ENCODE results near the gene SPRYD3. TPM values are rescaled to one million over a fixed set of nuclear protein-coding genes. Genes with fewer than 3 reads are reported as not detected.
A peak's percentile ranks its signal among the peaks of the same experiment; 100 is the strongest.

SPRYD3 gene
- total RNA-seq, 1 donor from 2014 or later: 37.1 TPM

GRCh38 chr12:53047221-53048032 lies 31.8 kb downstream of the SPRYD3 start:
- Mint-ChIP-seq H3K36me3 (ENCODE audit: low read depth) (peaks cover 6% of the 10 kb centered on the region), H3K4me3 (ENCODE audit: unreplicated experiment) (peak overlapping the region; percentile 88), H3K27me3 (ENCODE audit: low read depth) (no peaks in the 10 kb centered on the region), H3K4me1 (ENCODE audit: low read depth) (peaks cover 75% of the 10 kb centered on the region), H3K9me3 (ENCODE audit: low read depth) (no peaks in the 10 kb centered on the region), H3K27ac (ENCODE audit: unreplicated experiment) (peak overlapping the region; percentile 99)
- TF ChIP-seq CTCF (IDR thresholded peaks at IDR 0.05): peak; percentile 54
- DNase-seq (ENCODE audit: low spot score): peak; percentile 96

GRCh38 chr12:53046655-53047220 lies 32.5 kb downstream of the SPRYD3 start:
- H3K36me3 Mint-ChIP-seq (ENCODE audit: low read depth): peaks cover 8% of the 10 kb centered on the region
- H3K27ac Mint-ChIP-seq (ENCODE audit: unreplicated experiment): peak overlapping the region; percentile 99
- H3K9me3 Mint-ChIP-seq (ENCODE audit: low read depth): no peaks in the 10 kb centered on the region
- DNase-seq (ENCODE audit: low spot score): peak; percentile 94
- peaks cover 68% of the 10 kb centered on the region for H3K4me1 Mint-ChIP-seq (ENCODE audit: low read depth)
- TF ChIP-seq CTCF (IDR thresholded peaks at IDR 0.05): no peak
- H3K4me3 Mint-ChIP-seq (ENCODE audit: unreplicated experiment): peak overlapping the region; percentile 92
- no peaks in the 10 kb centered on the region for H3K27me3 Mint-ChIP-seq (ENCODE audit: low read depth)

GRCh38 chr12:53045696-53046045 lies 33.5 kb downstream of the SPRYD3 start:
- Mint-ChIP-seq H3K27me3 (ENCODE audit: low read depth) (no peaks in the 10 kb centered on the region), H3K36me3 (ENCODE audit: low read depth) (peaks cover 8% of the 10 kb centered on the region), H3K9me3 (ENCODE audit: low read depth) (no peaks in the 10 kb centered on the region), H3K4me3 (ENCODE audit: unreplicated experiment) (peak overlapping the region; percentile 92), H3K27ac (ENCODE audit: unreplicated experiment) (peak overlapping the region; percentile 99), H3K4me1 (ENCODE audit: low read depth) (peaks cover 57% of the 10 kb centered on the region)
- no peak for TF ChIP-seq CTCF (IDR thresholded peaks at IDR 0.05)
- DNase-seq (ENCODE audit: low spot score): no peak

GRCh38 chr12:53044896-53045695 lies 34.1 kb downstream of the SPRYD3 start:
- Mint-ChIP-seq H3K4me1 (ENCODE audit: low read depth) (peaks cover 53% of the 10 kb centered on the region), H3K36me3 (ENCODE audit: low read depth) (peaks cover 8% of the 10 kb centered on the region), H3K27ac (ENCODE audit: unreplicated experiment) (peak overlapping the region; percentile 99), H3K9me3 (ENCODE audit: low read depth) (no peaks in the 10 kb centered on the region), H3K4me3 (ENCODE audit: unreplicated experiment) (peak overlapping the region; percentile 92), H3K27me3 (ENCODE audit: low read depth) (no peaks in the 10 kb centered on the region)
- TF ChIP-seq CTCF (IDR thresholded peaks at IDR 0.05): no peak
- DNase-seq (ENCODE audit: low spot score): no peak

- no peak for TF ChIP-seq CTCF (IDR thresholded peaks at IDR 0.05)
- no peaks in the 10 kb centered on the region for H3K27me3 Mint-ChIP-seq (ENCODE audit: low read depth)
- H3K4me1 Mint-ChIP-seq (ENCODE audit: low read depth): peaks cover 48% of the 10 kb centered on the region
- peaks cover 12% of the 10 kb centered on the region for H3K36me3 Mint-ChIP-seq (ENCODE audit: low read depth)
- H3K4me3 Mint-ChIP-seq (ENCODE audit: unreplicated experiment): peak overlapping the region; percentile 12
- no peak for DNase-seq (ENCODE audit: low spot score)
- H3K9me3 Mint-ChIP-seq (ENCODE audit: low read depth): no peaks in the 10 kb centered on the region
- H3K27ac Mint-ChIP-seq (ENCODE audit: unreplicated experiment): peak overlapping the region; percentile 99
Observed at GRCh38 chr12:53044052-53044581, 35.1 kb downstream of the SPRYD3 start.

Data from chondrocyte (in vitro differentiated cells).